Ectodermal cell (in vitro differentiated cells): ENCODE measurements around the gene TTC39B.

ENCODE experiments used
- H3K27ac ChIP-seq: 2 replicates; pipeline ENCODE4 v1.7.0; 2013; ENCODE audit warnings: mild to moderate bottlenecking, low read depth, low read length; ENCODE audit not compliant: insufficient read depth, poor library complexity, severe bottlenecking
- H3K27me3 ChIP-seq: 2 replicates; pipeline ENCODE4 v1.7.0; 2013; ENCODE audit warnings: mild to moderate bottlenecking, low read length; ENCODE audit not compliant: insufficient read depth, control insufficient read depth, poor library complexity, severe bottlenecking
- H3K36me3 ChIP-seq: one replicate; pipeline ENCODE4 v1.7.0; 2013; ENCODE audit warnings: low read length; ENCODE audit not compliant: control insufficient read depth, insufficient read depth
- H3K4me1 ChIP-seq: one replicate; pipeline ENCODE4 v1.7.0; 2013; ENCODE audit warnings: low read length; ENCODE audit not compliant: control insufficient read depth, insufficient read depth
- H3K4me3 ChIP-seq: 2 replicates; pipeline ENCODE4 v1.7.0; 2013; ENCODE audit warnings: low read depth, low read length, control low read depth; ENCODE audit not compliant: insufficient read depth
- H3K9me3 ChIP-seq: 2 replicates; pipeline ENCODE4 v1.7.0; 2013; ENCODE audit warnings: mild to moderate bottlenecking, low read length, moderate library complexity; ENCODE audit not compliant: control insufficient read depth
- WGBS, 2 experiments: methylation state at CpG; one replicate each; pipeline ENCODE4 v1.1.7; 2013; ENCODE audit warnings: missing lambda C conversion rate in 2 of 2; 5-methylcytosine and 5-hydroxymethylcytosine counted together

The TTC39B gene

GRCh38 chr9:15249042-15249818 lies 57.8 kb downstream of the TTC39B start:
- no peaks in the 10 kb centered on the region for H3K9me3 ChIP-seq
- peaks cover 10% of the 10 kb centered on the region for H3K4me1 ChIP-seq
- H3K4me3 ChIP-seq, result no peak overlapping the region
- H3K27me3 ChIP-seq, result no peaks in the 10 kb centered on the region
- 42 to 59% methylated on average over 6 to 7 of the region's 7 CpGs for WGBS, 2 experiments
- H3K27ac ChIP-seq, result no peak overlapping the region
- no peaks in the 10 kb centered on the region for H3K36me3 ChIP-seq

GRCh38 chr9:15248621-15249020 lies 58.4 kb downstream of the TTC39B start:
- no peaks in the 10 kb centered on the region for H3K27me3 ChIP-seq
- H3K4me3 ChIP-seq, result no peak overlapping the region
- H3K9me3 ChIP-seq, result no peaks in the 10 kb centered on the region
- H3K27ac ChIP-seq, result no peak overlapping the region
- H3K4me1 ChIP-seq, result peaks cover 10% of the 10 kb centered on the region
- no peaks in the 10 kb centered on the region for H3K36me3 ChIP-seq
- 80 to 100% methylated on average over 1 of the region's 2 CpGs for WGBS, 2 experiments

- no peak overlapping the region for H3K4me3 ChIP-seq
- H3K4me1 ChIP-seq, result peaks cover 10% of the 10 kb centered on the region
- H3K27me3 ChIP-seq, result no peaks in the 10 kb centered on the region
- H3K36me3 ChIP-seq, result no peaks in the 10 kb centered on the region
- H3K27ac ChIP-seq, result no peak overlapping the region
- H3K9me3 ChIP-seq, result no peaks in the 10 kb centered on the region
Measured at GRCh38 chr9:15248081-15248480, 58.9 kb downstream of the TTC39B start.

- no peak overlapping the region for H3K4me3 ChIP-seq
- H3K9me3 ChIP-seq, result no peaks in the 10 kb centered on the region
- H3K27ac ChIP-seq, result no peak overlapping the region
- peaks cover 10% of the 10 kb centered on the region for H3K4me1 ChIP-seq
- H3K36me3 ChIP-seq, result no peaks in the 10 kb centered on the region
- H3K27me3 ChIP-seq, result no peaks in the 10 kb centered on the region
Measured at GRCh38 chr9:15246708-15247107, 60.3 kb downstream of the TTC39B start.

- Histone ChIP-seq H3K36me3 (no peaks in the 10 kb centered on the region), H3K27ac (no peak overlapping the region), H3K4me3 (no peak overlapping the region), H3K4me1 (peaks cover 10% of the 10 kb centered on the region), H3K27me3 (no peaks in the 10 kb centered on the region), H3K9me3 (no peaks in the 10 kb centered on the region)
- 91 to 92% methylated on average over 1 of the region's 1 CpG for WGBS, 2 experiments
Measured at GRCh38 chr9:15246243-15246642, 60.8 kb downstream of the TTC39B start.

GRCh38 chr9:15244001-15244441 lies 63.0 kb downstream of the TTC39B start:
- Histone ChIP-seq H3K4me1 (no peaks in the 10 kb centered on the region), H3K27me3 (no peaks in the 10 kb centered on the region), H3K36me3 (no peaks in the 10 kb centered on the region), H3K4me3 (no peak overlapping the region), H3K9me3 (no peaks in the 10 kb centered on the region), H3K27ac (no peak overlapping the region)
- 96 to 97% methylated on average over 4 of the region's 4 CpGs for WGBS, 2 experiments

GRCh38 chr9:15243081-15243480 lies 63.9 kb downstream of the TTC39B start:
- Histone ChIP-seq H3K4me3 (no peak overlapping the region), H3K36me3 (no peaks in the 10 kb centered on the region), H3K27ac (no peak overlapping the region), H3K9me3 (no peaks in the 10 kb centered on the region), H3K4me1 (no peaks in the 10 kb centered on the region), H3K27me3 (no peaks in the 10 kb centered on the region)
- whole genome bisulfite sequencing, 2 experiments, result 100% methylated on average over 1 of the region's 1 CpG; no CpG with 5 or more reads in 1 of the 2 experiments

- Histone ChIP-seq H3K4me1 (no peaks in the 10 kb centered on the region), H3K4me3 (no peak overlapping the region), H3K36me3 (no peaks in the 10 kb centered on the region), H3K27me3 (no peaks in the 10 kb centered on the region), H3K27ac (no peak overlapping the region), H3K9me3 (no peaks in the 10 kb centered on the region)
- 95 to 98% methylated on average over 4 of the region's 4 CpGs for WGBS, 2 experiments
Measured at GRCh38 chr9:15240927-15241326, 66.1 kb downstream of the TTC39B start.

- Histone ChIP-seq H3K27me3 (no peaks in the 10 kb centered on the region), H3K27ac (no peak overlapping the region), H3K36me3 (no peaks in the 10 kb centered on the region), H3K4me1 (no peaks in the 10 kb centered on the region), H3K4me3 (no peak overlapping the region), H3K9me3 (no peaks in the 10 kb centered on the region)
- WGBS, 2 experiments, result 94 to 100% methylated on average over 1 of the region's 2 CpGs
Measured at GRCh38 chr9:15239816-15240215, 67.2 kb downstream of the TTC39B start.

GRCh38 chr9:15238646-15239045 lies 68.4 kb downstream of the TTC39B start:
- 89 to 95% methylated on average over 5 of the region's 5 CpGs for WGBS, 2 experiments
- Histone ChIP-seq H3K9me3 (no peaks in the 10 kb centered on the region), H3K4me3 (no peak overlapping the region), H3K27me3 (no peaks in the 10 kb centered on the region), H3K27ac (no peak overlapping the region), H3K4me1 (no peaks in the 10 kb centered on the region), H3K36me3 (no peaks in the 10 kb centered on the region)
